ENCODE measurements around the gene NOP56. TPM values are rescaled to one million over a fixed set of nuclear protein-coding genes. Genes with fewer than 3 reads are reported as not detected.

Gene NOP56
- total and polyA plus RNA-seq, 2 donors (not counting 3 experiments of a cell fraction or from before 2014, with no cell fraction given), result 151 to 329 TPM

DNA sequence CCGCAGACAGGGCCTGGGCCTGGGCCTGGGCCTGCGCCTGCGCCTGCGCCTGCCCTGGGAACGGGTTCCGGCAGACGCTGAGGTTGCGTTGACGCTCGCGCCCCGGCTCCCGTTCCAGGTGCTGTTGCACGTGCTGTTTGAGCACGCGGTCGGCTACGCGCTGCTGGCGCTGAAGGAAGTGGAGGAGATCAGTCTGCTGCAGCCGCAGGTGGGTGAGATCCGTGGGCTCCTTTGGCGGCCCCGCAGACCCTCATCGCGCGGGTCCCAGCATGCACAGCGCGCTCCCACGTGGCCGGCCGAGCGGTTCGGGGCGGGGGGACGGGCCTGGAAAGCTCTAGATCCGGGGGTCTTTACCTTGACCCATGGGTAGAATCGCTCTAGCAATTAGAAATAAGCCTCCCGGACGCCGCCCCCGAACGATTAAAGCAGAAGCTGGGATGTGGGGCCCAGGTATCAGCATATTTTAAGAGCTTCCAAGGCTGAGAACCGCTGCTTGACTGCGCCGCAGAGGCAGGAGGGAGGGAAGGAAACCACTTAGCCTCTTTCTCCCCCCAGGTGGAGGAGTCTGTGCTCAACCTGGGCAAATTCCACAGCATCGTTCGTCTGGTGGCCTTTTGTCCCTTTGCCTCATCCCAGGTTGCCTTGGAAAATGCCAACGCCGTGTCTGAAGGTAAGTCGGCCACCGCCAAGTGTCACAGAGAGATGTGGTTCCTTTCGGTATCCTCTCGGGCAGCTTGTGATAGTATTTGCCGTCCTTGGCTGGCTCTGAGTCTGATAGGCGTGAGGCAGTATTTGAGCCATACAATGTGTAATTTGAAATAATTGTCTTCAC lies 508 bp downstream of the NOP56 start:
- Histone ChIP-seq H3K27me3 (ENCODE audit: control insufficient read depth in 2 of 2, insufficient read depth in 2 of 2, low read length in 2 of 2) (no peaks in the 10 kb centered on the region), H3K79me2 (ENCODE audit: control insufficient read depth, insufficient read depth, low read length) (peaks cover 58% of the 10 kb centered on the region), H3K4me3 (replicated peaks in 1 of 3; ENCODE audit: insufficient read depth in 1 of 3, low read depth in 1 of 3, low read length in 3 of 3) (peak overlapping the region; percentile 94 to 98 (median 96)), H3K9ac (replicated peaks; ENCODE audit: extremely low read depth, insufficient read depth, low read length) (peak overlapping the region; percentile 94), H3K9me1 (replicated peaks; ENCODE audit: control insufficient read depth, extremely low read depth, insufficient read depth, low read length) (no peaks in the 10 kb centered on the region), H4K20me1 (replicated peaks; ENCODE audit: control insufficient read depth, extremely low read depth, insufficient read depth, low read length) (peaks cover 3% of the 10 kb centered on the region), H2AFZ (ENCODE audit: low read depth, low read length) (peak overlapping the region; percentile 14), H3K4me2 (ENCODE audit: insufficient read depth, low read length) (peak overlapping the region; percentile 68), H3K27ac (ENCODE audit: insufficient read depth, low read depth, low read length) (peak overlapping the region; percentile 45), H3K4me1 (ENCODE audit: control insufficient read depth, extremely low read depth, insufficient read depth, low read length) (peaks cover 25% of the 10 kb centered on the region), H3K36me3 (ENCODE audit: control insufficient read depth in 2 of 2, extremely low read depth in 1 of 2, insufficient read depth in 2 of 2, low read length in 2 of 2) (peaks cover 29 to 32% of the 10 kb centered on the region in 2 experiments), H3K9me3 (replicated peaks; ENCODE audit: control insufficient read depth, insufficient read depth, low read length) (no peaks in the 10 kb centered on the region)
- intact Hi-C loops (cut with micrococcal nuclease) (loop anchor here (1.0 to 10.0 kb wide), 4 partner anchors 146 to 548 kb away; partner anchors contain the start of genes SNRPB, STK35 and ZNF343), dilution Hi-C loops (cut with MboI; ENCODE audit: extremely low pct_ligation_motif_present, low sequenced_read_pairs) (no loop called here)
- TF ChIP-seq MYC (IDR thresholded peaks at IDR 0.05; ENCODE audit: low read depth, low read length) (peak; percentile 89), POLR2AphosphoS5 (IDR thresholded peaks at IDR 0.05; ENCODE audit: insufficient read depth, low read depth, low read length) (no peak)
- TF ChIP-seq, protein P1, sequence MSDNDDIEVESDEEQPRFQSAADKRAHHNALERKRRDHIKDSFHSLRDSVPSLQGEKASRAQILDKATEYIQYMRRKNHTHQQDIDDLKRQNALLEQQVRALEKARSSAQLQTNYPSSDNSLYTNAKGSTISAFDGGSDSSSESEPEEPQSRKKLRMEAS (IDR thresholded peaks at IDR 0.05; ENCODE audit: insufficient read depth, insufficient read length), result peak; percentile 59
- peak; percentile 26 for FAIRE-seq
- BruUV-seq (replicated peaks), result TSS peak; percentile 58
- ChIA-PET POLR2A (interaction anchor here (0.6 to 2.0 kb wide), 5 partner anchors 11 to 308 kb away, joined by 3 to 9 read pairs (median 4); partner anchors contain the start of genes IDH3B and SNRPB), CTCF (interaction anchor here (1.3 to 2.0 kb wide), 5 partner anchors 19 to 445 kb away, joined by 3 to 15 read pairs (median 4); no protein-coding TSS in a partner anchor)
- no peak for DNase-seq (ENCODE audit: low read depth, low spot score)

All from endothelial cell of umbilical vein (primary cell).